HG03571 (cell line): Measurements from ENCODE around the gene GRK3.
"Not testable (repeated sequence)": the region's sequence is repeated elsewhere in the genome, so short reads cannot be mapped to it uniquely, and the experiment has no call there.

Source experiments
- ATAC-seq: cut with Tn5 transposase; IDR thresholded peaks from one replicate; pipeline ENCODE4 v1.9.1; 2021; ENCODE audit not compliant: unreplicated experiment

GRK3 gene

DNA sequence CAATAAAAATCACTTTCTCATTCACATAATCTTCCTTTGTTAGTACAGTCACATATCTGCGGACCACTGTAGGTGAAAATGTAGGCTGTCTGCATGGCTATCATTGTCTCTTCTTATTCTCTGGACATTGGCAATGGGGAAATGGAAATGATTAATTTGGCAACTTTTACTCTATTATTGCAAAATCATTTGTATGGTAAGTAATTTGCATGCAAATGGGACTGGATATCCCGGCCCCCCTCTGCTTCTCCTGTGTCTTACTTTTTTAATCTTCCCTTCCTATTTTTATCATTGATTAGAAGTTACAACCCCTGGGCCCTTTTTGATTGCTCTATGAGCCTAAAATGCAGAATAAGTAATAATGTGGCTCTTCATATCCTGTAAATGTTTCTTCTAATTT is 6.0 kb downstream of the GRK3 start:
- no peak for ATAC-seq

DNA sequence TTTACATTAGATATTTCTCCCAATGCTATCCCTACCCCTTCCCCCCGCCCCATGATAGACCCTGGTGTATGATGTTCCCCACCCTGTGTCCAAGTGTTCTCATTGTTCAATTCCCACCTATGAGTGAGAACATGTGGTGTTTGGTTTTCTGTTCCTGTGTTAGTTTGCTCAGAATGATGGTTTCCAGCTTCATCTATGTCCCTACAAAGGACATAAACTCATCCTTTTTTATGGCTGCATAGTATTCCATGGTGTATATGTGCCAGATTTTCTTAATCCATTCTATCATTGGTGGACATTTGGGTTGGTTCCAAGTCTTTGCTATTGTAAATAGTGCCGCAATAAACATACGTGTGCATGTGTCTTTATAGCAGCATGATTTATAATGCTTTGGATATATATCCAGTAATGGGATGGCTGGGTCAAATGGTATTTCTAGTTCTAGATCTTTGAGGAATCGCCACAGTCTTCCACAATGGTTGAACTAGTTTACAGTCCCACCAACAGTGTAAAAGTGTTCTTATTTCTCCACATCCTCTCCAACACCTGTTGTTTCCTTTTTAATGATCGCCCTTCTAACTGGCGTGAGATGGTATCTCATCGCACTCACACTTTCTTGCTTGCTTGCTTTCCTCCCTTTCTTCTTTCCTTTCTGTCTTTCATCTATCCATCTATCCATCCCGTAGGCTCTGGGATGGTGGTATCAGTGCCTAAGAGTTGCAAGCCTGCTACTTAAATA is 7.7 kb downstream of the GRK3 start:
- ATAC-seq = not testable (repeated sequence)

DNA sequence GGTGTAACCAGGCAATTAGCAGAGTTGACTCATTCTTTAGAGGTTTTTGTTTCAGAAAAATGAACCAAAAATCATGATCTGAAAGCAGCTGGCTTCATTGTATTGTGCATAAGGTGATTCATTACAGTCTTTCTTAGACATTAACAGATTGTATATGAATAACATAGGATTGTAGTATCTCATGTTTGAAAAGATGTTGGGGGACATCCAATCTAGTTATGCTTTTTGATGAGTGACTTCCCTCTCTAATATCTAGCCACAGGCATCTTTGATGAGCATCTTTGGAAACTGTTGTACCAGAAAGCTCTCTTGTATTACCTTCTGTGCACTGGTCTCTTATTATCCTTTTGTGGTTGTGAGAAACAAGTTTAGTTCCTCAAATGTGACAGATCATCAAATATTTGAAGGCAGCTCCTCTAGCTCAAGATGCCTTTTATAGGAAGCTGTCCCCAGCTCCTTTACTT is 8.3 kb downstream of the GRK3 start:
- no peak for ATAC-seq

DNA sequence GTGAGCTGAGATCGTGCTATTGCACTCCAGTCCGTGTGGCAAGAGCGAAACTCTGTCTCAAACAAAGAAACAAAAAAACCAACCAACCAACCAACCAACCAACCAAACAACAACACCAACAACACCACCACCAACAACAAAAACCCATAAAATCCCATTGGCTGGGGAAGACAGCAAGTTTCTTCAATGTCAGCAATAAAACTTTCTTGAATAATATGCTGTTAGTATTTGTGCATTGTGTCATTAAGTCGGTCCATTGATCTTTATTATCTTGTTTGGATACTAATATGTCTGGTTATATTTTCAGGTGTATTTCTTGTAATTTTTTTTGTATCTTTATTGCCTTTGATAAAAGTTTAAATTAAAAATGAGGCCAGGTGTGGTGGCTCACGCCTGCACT is 9.4 kb downstream of the GRK3 start:
- no peak for ATAC-seq

DNA sequence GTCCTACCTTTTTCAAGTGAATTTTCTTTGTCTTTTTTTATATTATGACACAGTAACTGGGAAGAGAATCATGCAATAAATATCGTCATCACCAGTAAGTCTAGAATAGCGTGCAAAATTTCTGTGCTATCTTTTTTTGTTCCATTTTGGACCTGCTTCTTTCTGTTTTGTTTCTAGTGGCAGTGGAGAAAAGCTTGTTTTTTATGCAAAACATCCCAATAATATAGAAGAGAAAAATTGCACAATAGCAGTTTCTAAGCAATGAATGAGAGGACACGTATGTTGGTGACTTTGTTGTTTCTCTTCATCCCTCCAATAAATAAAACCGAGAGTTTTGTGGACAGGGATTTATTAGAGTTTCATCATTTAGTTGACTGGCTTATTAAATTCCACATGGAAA is 10.3 kb downstream of the GRK3 start:
- ATAC-seq = no peak

DNA sequence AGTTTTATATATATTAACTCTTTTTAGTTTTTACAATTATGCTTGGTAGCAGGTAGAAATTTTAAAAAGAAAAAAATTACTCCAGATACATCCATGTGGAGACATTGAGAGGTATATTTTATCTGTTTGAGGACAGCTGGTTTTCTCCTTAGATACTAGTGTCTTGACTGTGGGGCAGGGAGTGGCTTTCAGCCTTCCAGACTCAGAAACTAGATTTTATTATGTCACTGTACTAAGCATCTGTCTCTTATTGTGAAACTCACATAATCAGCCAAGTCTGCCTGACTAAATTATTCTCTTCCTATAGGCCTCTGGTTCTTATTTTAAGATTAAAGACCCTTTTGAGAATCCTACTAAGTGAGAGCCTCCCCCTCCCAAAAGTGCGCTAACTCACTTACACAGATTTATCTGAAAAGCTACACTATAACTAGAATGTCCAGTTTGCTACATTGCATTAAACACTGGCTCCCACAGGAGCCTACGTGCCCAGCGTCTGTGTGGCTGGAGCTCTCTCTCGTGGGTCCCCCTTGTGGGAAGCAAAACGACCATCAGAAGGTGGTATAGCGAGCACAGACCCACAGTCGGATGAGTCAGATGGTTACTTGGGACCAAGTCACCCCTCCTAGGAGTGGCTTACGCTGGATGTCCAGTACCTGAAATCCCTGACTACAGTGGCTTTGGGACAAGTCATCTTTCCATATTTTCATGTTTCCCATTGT is 11.4 kb downstream of the GRK3 start:
- not testable (repeated sequence) for ATAC-seq

DNA sequence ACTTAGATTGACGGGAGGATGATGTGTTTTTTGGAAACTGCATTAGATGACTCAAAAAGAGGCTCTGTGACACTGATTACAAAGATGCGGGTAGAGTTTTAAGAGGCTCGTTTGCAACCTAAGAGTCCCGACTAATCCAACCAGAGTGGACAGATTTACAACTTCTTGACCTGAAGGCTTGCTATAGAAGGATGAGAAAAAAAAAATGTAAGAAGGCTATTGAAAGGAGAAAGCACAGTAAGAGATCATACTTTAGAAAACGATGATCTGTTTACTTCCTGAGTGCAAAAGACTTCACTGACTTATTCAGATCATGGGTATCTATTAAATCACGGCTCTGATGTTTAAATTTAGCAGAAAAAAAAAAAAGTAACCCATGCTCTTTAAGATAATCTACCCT is 17.0 kb downstream of the GRK3 start:
- ATAC-seq = not testable (repeated sequence)

DNA sequence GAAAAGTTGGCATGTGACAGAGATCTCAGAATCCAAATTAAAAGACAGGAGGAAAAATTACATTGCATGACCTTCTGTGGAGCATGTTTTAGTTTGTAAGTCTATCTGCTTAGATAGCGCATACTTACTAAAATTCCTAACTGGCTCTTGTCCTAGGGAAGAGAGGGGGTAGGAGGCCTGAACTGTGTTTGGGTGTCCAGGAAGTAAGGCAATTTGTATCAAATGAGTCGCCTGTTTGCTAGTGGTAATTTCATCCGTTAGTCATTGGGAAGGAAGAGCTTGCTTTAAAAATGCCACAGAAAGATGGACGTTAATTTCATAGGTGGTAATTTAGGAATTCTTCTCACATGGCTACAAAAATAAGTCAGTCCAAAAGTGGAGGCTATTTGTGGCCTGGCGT is 18.5 kb downstream of the GRK3 start:
- ATAC-seq = no peak

DNA sequence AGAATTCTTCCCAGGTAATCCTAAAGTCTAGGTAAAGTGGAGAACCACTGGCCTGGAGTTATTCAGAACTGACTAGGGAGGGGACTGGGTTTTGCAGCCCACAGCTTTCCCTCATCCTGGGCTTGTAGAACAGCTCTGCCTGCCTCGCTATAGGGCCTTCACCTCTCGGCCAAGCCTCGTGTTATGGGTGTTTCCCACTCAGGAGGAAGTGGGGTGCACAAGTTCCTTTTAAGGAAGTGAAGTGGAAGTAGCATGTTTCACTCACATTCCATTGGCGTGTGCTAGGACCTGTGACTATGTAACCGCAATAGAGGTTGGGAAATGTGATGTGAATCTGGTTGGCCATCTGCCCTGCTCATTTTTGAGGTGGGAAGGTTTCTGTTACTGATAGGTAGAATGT is 20.5 kb downstream of the GRK3 start:
- ATAC-seq = not testable (repeated sequence)

DNA sequence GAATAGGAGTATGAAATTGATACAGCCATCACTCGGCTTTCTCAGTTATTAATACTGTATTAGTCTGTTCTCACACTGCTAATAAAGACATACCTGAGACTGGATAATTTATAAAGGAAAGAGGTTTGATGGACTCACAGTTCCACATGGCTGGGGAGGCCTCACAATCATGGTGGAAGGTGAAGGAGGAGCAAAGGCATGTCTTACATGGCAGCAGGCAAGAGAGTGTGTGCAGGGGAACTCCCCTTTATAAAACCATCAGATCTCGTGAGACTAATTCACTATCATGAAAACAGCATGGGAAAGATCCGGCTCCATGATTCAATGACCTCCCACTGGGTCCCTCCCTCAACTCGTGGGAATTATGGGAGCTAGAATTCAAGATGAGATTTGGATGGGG is 25.2 kb downstream of the GRK3 start:
- not testable (repeated sequence) for ATAC-seq

DNA sequence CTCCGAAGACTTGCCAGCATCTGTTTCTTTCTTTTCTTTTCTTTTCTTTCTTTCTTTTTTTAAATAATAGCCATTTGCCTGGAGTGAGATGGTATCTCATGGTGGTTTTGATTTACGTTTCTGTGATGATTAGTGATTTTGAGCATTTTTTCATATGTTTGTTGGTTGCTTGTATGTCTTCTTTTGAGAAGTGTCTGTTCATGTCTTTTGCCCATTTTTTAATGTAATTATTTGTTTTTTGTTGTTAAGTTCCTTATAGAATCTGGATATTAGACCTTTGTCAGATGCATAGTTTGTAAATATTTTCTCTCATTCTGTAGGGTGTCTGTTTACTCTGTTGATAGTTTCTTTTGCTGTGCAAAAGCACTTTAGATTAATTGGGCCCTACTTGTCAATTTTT is 28.8 kb downstream of the GRK3 start:
- ATAC-seq = not testable (repeated sequence)

DNA sequence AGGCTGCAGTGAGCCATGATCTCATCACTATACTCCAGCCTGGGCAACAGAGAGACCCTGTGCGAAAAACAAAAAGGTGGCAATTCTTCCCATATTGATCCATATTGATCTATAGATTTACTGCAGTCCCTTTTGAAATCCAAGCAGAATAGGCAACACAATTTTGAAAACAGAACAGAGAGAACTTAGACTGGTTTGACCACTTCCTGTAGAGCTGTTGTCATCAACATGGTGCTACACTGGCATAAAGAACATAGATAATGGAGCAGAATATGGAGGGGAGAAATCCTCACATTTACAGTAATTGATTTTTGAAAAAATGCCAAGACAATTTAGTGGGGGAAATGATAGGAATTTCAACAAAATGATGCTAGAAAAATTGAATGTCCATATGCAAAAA is 34.1 kb downstream of the GRK3 start:
- ATAC-seq = no peak

DNA sequence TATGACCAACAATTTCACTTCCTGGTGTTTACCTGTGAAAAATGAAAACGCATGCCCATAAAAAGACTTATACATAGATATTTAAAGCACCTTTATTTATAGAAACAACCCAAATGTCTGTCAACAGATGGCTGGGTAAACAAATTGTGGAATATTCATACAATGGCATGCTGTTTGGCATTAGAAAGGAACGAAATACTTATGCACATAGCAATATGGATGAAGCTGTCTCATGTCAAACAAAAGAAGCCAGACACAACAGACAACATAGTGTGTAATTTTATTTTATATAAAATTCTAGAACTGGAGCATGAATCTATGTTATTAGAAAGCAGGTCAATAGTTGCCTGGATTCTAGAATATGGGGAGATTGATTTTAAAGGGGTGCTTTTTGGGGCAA is 38.0 kb downstream of the GRK3 start:
- ATAC-seq = no peak

DNA sequence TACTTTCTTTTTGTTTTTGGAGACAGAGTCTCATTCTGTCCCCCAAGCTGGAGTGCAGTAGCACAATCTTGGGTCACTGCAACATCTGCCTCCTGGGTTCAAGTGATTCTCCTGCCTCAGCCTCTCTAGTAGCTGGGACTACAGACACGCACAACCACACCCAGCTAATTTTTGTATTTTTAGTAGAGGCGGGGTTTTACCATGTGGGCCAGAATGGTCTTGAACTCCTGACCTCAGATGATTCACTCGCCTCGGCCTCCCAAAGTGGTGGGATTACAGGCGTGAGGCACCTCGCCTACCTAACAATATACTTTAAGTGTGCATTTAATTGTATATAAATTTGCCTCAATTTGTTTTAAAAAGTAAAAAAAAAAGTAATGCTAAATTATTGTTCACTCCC is 38.4 kb downstream of the GRK3 start:
- no peak for ATAC-seq

DNA sequence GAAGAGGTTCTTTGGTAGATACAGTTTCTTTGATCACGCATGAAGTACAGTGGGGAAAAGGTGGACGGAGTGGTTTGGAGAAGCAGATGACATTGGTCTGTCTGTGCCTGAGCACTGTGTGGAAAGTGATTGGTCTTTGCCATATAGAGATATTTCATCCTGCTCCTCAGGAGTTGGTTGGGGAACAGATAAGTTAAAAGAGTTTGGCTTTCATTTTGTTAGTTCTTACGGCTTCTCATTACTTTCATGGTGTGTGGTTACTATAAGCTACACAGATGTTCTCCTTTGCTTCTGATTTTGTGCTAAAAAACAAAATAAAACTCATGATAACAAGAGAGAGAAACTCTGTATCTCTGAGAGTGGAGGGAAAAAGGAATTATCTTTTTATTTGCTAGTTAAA is 40.7 kb downstream of the GRK3 start:
- ATAC-seq = not testable (repeated sequence)

DNA sequence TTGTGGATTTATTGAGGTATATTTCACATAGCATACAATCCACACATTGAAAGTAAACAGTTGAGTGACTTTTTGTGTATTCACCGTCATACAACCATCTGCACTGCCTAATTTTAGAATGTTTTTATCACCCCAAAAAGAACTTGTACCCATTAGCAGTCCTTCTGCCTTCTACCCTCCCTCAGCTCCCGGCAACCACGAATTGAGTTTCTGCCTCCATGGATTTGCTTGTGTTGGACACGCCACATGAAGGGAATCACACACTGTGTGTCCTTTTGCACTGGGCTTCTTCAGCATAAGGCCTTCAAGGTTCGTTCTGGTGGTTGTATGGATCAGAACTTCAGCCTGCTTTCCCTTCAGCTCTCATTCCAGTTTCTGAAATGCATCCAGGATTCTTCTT is 41.1 kb downstream of the GRK3 start:
- ATAC-seq = not testable (repeated sequence)

DNA sequence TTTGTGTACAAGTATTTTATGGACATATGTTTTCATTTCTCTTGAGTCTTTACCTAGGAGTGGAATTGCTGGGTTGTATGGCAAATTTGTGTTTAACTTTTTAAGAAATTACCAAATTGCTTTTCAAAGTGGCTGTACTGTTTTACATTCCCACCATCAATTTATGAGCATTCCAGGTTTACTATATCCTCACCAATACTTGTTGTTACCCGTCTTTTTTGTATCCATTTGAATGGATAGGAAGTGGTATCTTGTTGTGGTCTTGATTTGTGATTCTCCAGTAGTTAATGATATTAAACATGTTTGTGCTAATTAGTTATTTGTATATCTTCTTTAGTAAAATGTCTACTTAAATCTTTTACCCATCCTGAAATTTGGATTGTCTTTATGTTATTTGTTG is 46.8 kb downstream of the GRK3 start:
- not testable (repeated sequence) for ATAC-seq

DNA sequence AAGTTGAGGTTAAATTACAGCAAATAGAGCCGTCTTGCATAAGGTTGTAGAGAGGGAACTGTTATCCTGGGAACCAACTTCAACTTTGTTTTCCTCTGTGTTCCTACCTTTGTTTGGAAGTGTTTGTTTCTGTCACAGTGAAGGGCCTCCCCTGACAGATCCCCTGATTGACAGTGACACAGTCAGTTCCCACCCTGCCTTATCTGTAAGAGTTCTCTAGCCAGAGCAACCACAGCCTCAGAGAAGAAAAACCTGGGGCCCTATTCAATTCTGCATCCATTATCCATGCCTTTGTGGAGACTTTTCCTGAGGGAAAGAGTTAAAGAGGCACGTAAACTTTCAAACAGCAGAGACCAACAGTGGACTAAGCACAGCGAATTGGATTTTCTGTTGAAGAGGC is 48.7 kb downstream of the GRK3 start:
- ATAC-seq = not testable (repeated sequence)

DNA sequence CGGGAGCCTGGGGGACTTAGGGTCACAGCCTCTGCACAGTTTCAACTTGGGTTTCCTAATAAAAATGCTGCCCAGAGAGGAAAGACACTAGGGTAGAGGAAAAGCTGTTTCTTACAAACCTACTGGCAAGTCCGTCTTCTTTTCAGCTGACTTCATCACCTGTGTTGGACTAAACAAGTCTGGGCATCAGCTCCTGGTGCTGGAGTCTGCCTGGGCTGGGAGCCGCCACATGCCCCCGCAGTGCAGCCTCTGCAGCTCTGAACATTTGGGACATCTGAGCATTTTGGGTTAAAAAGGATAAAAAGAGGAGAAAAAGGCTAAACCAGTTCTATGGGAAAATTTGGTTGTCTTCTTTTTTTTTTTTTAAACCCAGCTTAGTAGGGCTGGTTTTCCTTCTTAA is 49.1 kb downstream of the GRK3 start:
- not testable (repeated sequence) for ATAC-seq

DNA sequence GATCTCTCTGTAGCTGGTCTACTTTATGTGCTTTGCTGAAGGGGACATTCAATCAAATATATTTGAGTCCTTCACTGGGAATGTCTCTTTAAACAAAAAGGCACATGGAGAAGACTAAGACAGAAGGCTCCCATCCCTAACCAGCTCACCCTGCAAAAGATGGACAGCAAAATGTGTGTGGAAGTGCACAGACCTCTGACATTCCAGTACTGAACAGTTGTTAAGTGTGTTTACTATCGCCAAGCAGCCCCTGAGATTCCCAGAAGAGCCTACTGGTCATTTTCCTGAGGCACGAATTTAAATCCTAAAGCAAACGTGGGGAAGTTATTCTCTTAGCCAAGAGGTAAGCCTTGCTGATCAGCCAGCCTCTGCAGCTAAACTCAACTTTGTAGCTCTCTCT is 50.3 kb downstream of the GRK3 start:
- ATAC-seq = not testable (repeated sequence)

DNA sequence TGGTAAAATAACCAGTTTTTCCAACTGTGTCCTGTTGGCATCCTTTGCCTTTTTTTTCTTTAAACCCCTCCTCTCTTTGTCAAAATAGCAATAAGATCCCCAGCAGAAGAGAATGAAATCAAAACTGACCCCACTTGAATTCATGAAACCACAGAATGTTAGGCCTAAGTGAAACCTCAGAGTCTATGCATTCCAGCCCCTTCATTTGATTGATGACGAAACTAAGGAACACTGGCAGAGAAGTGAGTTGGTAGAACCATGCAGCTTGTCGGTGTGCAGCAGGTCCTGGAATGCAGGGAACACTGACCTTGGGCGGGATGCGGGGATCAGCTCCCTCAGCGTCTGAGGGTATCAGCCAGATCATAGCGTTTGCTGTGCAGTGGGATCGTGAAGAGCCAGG is 57.5 kb downstream of the GRK3 start:
- no peak for ATAC-seq

DNA sequence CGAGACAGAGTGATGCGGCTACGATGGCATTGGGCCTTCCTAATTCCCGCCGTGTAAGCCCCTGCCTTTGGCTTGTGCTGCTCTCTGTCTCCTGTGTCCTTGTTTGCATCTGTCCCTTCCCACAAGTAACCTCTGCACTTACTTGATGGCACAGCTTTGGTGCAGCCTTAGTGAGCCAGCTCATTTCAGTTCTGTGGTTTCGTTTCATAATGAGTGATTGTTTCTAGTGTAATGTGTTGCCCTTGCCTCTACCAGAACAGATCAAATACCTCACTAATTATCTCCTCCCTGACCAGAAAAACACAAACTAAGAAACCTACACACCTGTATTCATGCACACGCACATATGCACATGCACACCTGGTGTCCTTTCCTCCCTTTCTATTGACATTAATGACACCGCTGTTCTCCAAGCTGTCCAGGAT is 58.8 kb downstream of the GRK3 start:
- no peak for ATAC-seq
